Dedifferentiated amniotic fluid mesenchymal stem cell (primary cell): ENCODE results near the gene ADCK1.
"Not testable (repeated sequence)": the region's sequence is repeated elsewhere in the genome, so short reads cannot be mapped to it uniquely, and the experiment has no call there.

Source experiments
- DNase-seq: peaks from one replicate; pipeline ENCODE4 v3.0.0-alpha.2; 2016; ENCODE audit errors: extremely low spot score

Gene ADCK1

GRCh38 chr14:77903221-77903620, 103.3 kb downstream of the ADCK1 start:
- DNase-seq, result no peak

GRCh38 chr14:77903937-77904617, 104.2 kb downstream of the ADCK1 start:
- no peak for DNase-seq

GRCh38 chr14:77906446-77906845, 106.5 kb downstream of the ADCK1 start:
- DNase-seq, result no peak

GRCh38 chr14:77908847-77909246, 108.9 kb downstream of the ADCK1 start:
- no peak for DNase-seq

GRCh38 chr14:77909911-77910310, 110.0 kb downstream of the ADCK1 start:
- DNase-seq, result no peak

GRCh38 chr14:77910506-77910905, 110.6 kb downstream of the ADCK1 start:
- no peak for DNase-seq

GRCh38 chr14:77911356-77911755, 111.4 kb downstream of the ADCK1 start:
- no peak for DNase-seq

DNA sequence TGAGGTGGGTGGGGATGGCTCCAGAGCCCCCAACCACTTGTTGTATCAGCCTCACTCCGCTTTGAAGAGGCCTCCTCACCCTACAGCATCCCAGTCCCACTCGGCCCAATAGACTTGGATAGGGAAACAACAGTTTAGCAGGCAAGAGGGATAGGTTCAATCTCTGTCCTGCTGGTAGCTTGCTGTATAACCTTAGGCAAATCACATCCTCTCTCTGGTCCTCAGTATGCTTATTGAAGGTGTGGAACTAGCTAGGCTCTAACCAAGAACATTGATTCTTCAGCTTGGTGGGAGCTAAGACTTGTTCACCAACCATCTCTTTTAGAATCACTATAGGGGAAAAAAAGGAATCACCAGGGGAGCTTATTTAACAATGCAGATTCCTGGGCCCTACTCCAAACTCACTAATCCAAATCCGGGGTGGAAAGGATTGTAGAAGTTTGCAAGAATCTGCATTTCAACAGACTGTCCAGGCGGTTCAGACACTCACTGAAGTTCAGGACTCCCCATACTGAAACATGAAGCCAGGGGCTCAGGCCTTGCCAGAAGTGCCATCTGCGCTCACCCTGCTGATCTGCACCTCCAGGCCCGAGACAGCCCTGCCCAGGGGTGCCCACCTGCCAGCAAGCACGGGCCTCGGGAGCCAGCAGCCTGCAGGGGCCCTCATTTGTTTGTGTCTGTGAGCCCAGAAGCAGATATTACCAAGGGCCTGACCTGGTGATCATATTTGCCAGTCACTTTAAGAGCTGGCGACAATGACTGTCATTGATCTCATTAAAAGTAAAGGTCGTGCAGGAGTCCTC, 113.0 kb downstream of the ADCK1 start:
- DNase-seq, result no peak

DNA sequence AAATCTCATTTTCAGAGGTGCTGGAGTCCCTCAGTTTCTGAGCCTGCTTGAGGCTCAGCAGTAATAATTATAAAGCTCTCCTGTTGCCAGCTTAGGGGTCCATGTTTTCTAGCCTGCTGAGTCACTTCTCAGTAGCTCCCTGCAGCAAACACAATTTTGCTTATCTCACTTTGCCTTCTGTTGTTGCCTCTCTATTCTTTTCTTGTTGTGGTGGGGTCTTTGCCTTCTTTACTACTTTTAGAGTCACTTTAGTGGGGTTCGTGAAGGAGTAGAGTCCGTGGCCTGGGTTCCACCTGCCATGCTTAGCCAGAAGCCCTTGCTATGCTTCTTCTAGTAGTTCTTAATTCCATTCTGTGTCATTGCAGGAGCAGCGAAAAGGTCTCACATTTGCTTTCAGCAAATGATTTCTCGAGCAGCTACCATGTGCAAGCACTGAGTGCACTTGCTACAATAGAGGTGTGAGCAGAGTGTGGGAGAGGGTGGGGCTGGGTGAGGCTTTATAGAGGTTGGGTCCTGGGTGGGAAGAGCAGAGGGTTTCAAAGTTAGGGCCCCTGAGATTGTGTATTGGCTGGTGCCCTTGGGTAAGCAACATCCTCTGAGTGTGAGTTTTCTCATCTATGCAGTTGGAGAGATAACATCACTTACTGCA, 114.3 kb downstream of the ADCK1 start:
- DNase-seq, result no peak

GRCh38 chr14:77915390-77915789, 115.5 kb downstream of the ADCK1 start:
- DNase-seq, result not testable (repeated sequence)

GRCh38 chr14:77917491-77918201, 117.7 kb downstream of the ADCK1 start:
- DNase-seq, result no peak

DNA sequence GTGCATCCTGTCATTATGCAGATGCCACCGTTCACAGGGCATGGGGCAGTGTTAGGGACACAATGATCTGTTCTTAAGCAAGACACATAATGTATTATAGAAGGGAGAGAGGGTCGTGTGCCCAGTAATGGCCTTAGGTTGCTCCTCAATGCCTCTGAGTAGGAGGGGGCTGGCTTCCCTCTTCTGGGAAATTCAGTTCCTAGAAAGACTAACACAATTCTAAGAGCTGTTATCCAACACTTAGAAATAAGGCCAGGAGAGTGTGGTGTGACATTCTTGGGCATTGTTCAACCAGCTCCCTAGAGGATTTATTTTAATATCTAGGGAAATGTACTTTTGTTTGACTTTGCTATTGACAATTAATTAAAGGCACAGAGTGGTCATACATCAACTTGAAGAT, 118.5 kb downstream of the ADCK1 start:
- DNase-seq, result no peak

- no peak for DNase-seq
Measured at GRCh38 chr14:77920312-77920711, 120.4 kb downstream of the ADCK1 start.

GRCh38 chr14:77921818-77922217, 121.9 kb downstream of the ADCK1 start:
- no peak for DNase-seq

DNA sequence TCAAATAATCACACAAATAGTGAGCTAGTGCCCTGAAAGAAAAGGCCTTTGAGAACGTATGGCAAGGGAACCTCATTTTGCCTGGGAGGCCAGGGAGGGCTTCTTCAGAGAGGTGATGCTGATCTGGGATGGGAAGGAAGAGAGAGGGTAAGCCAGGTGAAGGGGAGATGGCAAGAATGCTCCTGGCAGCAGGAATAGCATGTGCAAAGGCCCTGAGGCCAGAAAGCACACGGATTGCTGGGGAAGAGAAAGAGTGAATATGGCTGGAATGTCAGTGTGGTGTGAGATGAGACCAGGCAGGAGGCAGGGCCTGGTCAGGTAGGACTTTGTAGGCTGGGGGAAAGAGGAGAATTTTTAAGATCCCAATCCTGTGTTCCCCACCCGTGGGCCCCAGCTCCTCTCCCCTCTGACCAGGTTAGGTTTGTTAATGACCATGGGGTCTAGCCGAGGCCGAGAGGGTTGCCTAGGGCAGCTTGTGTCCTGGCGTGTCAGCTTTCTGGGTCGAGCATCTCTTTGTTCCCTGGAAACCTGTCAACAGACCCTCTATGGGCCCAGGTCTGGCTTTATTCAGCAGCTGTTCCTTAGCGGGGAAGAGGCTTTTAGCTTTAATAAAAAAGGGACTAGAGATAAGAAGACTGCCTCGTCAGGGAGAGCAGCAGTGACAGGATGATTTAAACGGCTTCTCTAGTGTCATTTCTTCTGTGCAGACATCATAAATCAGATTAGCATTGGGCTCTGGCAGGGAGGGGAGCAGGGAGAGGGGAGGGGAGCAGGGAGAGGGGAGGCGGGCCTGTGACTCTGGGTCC, 123.4 kb downstream of the ADCK1 start:
- no peak for DNase-seq

DNA sequence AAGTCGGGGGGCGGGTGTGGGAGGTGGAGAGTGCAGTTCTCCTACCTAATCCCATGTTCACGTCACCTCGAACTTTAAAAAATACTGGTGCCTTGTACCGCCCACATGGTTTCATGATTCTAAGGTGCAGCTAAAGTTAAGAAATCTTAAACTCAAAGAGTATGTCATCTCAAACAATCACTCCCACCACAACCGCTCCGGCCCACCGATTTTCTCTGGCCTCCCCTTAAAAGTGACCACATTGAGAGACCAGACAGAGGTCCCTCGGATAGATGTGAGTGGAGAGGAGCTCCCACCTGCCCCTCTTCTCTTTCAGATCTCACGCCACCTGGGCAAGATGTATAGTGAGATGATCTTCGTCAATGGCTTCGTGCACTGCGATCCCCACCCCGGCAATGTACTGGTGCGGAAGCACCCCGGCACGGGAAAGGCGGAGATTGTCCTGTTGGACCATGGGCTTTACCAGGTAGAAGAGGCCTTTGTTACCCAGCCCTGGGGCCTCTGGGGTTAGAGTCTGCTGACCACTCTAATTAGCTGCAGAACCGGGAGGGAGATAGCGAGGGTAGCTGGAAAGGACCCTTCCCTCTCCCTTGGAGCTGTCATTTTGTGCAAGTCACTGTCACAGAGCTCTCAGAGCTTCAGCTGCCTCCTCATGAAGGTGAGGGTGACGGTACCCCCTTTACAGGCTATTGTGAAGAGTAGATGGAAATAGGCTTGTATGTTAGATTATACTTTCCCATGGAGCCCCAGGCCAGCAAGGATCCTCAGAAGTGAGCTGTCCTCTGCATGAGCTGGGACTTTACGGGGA, 124.4 kb downstream of the ADCK1 start:
- no peak for DNase-seq

GRCh38 chr14:77926942-77927341, 127.0 kb downstream of the ADCK1 start:
- no peak for DNase-seq

GRCh38 chr14:77931441-77931840, 131.5 kb downstream of the ADCK1 start:
- no peak for DNase-seq

DNA sequence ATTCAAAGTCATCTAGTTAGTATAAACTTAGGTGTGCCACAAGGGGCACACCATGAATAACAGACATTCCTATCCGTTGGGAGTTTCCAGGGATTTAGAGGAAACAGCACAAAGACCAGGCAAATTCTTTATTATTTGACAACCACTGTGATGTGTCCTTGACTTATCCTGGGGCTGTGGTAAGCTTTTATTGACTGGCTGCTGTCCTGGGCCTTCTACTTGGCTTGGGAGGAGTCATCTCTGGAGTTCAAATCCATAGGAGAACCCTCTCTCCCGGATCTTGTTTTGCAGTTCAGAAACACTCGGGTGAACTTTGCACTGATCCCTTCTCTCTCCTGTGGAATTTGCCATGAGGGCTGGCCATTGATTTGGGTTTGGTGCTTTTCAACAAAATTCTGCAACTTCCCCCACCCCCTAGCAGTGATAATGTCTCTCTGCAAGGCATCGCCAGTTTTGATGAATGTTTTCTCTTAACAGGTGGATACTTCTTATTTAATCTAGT, 136.3 kb downstream of the ADCK1 start:
- DNase-seq, result no peak

- no peak for DNase-seq
Measured at GRCh38 chr14:77947372-77947771, 147.5 kb downstream of the ADCK1 start.
